GM21723 (cell line): ENCODE measurements around the gene CHST12.
"Not testable (repeated sequence)": the region's sequence is repeated elsewhere in the genome, so short reads cannot be mapped to it uniquely, and the experiment has no call there.

ENCODE experiments used
- ATAC-seq: cut with Tn5 transposase; IDR thresholded peaks from one replicate; pipeline ENCODE4 v1.9.1; 2021; ENCODE audit warnings: mild to moderate bottlenecking, moderate library complexity; ENCODE audit not compliant: unreplicated experiment

The CHST12 gene

GRCh38 chr7:2453849-2454248 lies 50.4 kb downstream of the CHST12 start:
- not testable (repeated sequence) for ATAC-seq

DNA sequence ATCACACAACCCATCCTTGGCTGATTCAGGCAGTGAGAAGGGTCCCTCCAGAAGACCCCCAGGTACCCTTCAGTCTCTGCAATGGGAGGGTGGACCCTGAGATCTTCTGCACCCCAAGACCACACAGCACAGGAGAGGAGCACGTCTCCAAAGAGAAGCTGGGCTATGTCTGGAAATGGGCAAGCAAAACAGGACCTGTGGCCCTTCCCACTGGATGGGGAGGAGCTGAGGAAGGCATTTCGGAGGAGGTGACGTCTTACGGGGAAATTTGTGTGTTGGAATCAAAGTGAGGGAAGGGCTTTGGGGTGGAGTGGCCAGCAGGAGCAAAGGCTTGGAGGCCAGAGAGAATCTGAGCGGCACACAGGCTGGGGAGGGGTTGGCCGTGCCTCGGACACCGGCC lies 56.3 kb downstream of the CHST12 start:
- no peak for ATAC-seq

GRCh38 chr7:2460188-2460587 lies 56.8 kb downstream of the CHST12 start:
- ATAC-seq, result no peak

- no peak for ATAC-seq
Observed at GRCh38 chr7:2460641-2461040, 57.2 kb downstream of the CHST12 start.

- ATAC-seq, result no peak
Observed at GRCh38 chr7:2461268-2462026, 58.0 kb downstream of the CHST12 start.

- no peak for ATAC-seq
Observed at GRCh38 chr7:2462731-2463130, 59.3 kb downstream of the CHST12 start.

DNA sequence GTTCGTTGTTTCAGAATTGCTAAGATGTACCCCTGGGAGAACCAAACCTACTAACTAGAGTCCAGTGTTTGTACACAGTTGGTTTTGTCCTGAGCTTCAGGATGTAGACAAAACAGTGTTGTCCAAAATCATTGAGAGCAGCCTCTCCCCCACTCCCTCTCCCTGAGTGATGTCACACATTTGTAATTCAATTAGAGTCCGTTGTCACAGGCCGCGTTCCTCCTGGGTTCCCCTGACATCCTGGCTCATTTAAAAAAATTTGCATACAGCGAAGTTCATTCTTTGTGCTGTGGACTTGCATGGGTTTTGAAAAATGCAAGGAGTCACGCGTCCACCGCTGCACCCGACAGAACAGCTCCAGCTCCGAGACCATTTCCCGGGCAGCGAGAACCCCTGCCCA lies 62.5 kb downstream of the CHST12 start:
- ATAC-seq, result no peak

DNA sequence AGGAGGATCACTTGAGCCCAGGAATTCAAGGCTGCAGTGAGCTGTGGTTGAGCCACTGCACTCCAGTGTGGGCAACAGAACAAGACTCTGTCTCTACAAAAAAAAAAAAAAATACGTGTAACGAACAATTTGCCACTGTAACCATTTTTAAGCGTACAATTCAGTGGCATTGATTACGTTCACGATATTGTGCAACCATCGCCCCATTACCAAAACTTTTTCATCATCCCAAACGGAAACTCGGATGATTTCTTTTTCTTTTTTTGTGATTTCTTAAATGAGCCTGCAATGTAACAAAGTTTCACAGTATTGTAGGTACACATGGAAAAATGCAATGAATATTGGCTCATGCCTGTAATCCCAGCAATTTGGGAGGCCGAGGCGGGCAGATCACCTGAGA lies 63.3 kb downstream of the CHST12 start:
- no peak for ATAC-seq

GRCh38 chr7:2468227-2468626 lies 64.8 kb downstream of the CHST12 start:
- no peak for ATAC-seq

GRCh38 chr7:2469460-2470203 lies 66.2 kb downstream of the CHST12 start:
- ATAC-seq, result not testable (repeated sequence)

DNA sequence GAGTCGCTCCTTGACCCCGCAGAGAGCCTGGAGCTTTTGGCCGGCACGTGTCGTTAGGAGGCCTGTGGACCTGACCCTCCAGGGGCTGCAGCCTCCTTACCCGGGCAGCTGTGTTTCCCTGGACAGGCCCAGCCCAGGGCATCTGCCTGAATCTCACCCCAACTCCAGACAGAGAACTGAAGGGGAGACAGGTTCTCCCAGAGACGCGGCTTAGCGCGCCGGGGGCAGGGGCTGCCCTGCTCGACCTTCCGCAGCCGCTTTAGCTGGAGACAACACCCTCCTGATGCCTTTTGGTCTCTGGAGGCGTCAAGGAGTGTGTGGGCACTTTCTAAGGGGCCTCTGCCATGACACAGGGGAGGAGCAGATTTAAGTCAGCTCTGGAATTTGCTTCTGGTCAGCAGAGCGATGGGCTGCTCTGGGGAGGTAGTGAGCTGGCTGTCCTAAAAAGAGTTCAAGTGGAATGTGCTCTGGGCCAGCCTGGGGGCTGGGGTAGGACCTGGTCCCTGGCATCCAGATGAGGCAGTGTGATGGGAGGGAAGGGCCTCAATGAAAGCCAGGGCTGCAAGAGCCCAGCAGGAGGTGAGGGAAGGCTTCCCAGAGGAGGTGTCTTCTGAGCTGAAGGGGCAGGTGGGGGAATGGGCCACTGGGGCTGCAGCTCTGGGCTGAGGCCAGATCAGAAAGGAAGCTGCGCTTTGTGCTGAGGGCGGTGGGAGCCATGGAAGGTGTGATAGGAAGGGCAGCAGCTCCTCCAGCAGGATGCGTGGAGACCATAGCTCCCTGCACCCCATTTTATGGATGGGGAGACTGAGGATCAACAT lies 67.0 kb downstream of the CHST12 start:
- ATAC-seq, result no peak

DNA sequence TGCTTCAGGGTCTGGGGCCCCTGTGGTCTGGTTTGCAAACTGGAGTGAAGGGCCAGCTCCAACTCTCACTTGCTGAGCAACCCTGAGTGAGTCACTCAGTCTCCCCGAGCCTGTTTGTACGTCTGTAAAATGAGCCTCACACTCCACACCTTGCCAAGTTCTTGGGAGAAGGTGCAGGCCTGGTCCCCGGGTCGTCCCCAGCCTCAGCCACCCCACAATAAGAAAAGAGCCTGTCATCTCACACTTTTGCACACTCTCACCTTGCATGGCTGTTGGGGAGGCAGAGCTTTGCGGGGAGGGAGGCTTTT lies 67.6 kb downstream of the CHST12 start:
- no peak for ATAC-seq

DNA sequence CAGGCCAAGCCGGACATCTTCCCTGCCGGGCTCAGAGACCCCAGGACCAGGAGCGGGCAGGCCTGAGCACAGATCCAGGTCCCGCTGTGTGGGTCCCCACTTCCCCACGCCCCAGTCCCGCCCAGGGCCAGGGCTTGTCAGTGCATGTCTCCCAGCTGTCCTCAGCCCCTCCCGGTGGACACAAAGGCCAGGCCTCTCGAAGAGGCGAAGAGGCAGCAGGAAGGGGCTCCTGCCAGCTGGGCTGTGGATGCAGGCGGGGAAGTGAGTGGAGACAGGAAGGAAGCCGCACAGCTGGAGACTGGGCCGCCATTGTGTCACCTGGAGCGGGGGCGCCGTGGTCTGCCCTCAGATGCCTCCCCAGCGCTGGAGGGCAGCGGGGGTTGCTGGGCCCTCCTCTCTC lies 68.0 kb downstream of the CHST12 start:
- no peak for ATAC-seq

- no peak for ATAC-seq
Observed at GRCh38 chr7:2472739-2473138, 69.3 kb downstream of the CHST12 start.

DNA sequence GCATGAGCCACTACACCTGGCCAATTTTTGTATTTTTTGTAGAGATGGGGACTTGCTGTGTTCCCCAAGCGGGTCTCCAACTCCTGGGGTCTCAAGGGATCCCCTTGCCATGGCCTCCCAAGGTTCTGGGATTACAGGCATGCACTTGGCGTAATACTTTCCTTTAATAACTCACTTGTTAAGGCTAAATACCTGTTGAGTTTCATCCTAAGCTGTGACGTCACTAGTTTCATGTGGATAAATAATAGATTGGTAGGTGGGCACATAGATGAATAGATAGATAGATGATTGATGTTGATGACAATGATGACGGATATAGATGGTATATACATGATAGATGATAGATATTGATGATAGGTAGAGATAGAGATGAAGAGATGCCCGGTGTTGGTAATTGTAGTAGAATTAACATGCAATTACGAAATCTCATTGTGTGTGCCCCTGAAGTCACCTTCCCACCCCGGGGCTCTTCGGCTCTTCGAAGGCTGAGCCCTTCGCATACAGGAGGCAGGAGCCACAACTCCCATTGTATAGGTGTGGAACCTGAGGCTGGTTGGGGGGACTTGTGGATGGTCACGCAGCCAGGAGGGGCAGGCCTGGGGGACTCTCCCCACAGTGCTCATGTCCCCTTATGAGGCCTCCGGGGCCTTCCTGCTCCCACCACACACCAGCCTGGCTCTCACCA lies 70.2 kb downstream of the CHST12 start:
- ATAC-seq, result no peak

DNA sequence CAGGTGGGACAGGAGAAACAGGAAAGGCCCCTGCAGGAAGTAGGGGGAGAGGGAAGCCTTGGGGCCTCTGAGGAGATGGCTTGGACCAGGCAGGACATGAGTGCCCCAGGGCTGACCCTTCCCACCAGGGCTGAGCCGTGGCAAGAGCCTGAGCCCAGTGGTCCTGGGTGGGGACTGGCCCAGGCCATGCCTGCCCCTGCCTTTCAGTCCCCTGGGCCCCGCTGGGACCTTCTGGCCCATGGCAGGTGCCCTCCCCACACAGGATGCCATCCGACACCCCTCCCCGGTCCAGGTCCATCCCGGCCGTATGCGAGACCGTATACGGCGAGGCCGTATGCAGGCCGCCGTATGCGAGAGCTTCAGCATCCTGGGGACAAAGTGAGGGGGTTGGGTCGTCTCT lies 70.8 kb downstream of the CHST12 start:
- no peak for ATAC-seq

GRCh38 chr7:2474813-2475677 lies 71.6 kb downstream of the CHST12 start:
- no peak for ATAC-seq

DNA sequence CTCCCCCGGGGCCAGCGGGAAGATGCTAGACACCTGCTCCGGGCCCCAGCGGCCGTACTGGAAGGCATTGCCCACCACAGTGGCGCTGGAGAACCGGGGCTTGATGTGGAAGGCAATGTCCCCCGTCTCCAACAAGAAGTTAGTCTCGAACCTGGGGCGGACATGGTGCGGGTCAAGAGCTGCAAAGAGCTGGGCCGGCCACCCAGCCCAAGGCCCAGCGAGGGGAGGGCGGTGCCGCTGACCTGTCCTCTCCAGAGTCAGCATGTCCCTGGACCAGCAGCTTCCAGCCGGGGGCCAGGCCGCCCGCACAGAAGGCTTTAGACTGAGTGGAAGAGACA lies 72.2 kb downstream of the CHST12 start:
- no peak for ATAC-seq

DNA sequence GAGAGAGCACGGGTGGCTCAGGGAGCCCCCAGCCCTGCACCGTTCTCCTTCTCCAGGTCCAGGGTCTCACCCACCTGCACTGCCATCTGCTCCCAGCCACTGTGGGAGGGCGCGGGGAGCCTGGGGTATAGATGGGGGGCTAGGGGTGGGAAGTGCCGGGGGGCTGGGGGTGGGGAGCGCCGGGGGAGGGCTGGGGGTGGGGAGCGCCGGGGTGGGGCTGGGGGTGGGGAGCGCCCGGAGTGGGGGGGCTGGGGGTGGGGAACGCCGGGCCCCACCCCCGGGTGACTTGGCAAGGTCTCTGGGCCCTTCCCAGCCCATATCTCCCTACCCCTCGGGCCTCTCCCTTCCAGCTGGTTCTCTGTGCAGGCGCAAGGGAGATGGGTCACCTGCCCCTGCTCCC lies 72.9 kb downstream of the CHST12 start, which contains the start of gene GRIFIN:
Gene GRIFIN (minus strand): TSS at position 101 of the 400 bp plus-strand sequence. CDS start 15 bp downstream, at position 86.
- ATAC-seq, result no peak

GRCh38 chr7:2476776-2477446 lies 73.5 kb downstream of the CHST12 start:
- ATAC-seq, result no peak
